ENCODE data around the gene HOPX. TPM values are rescaled to one million over a fixed set of nuclear protein-coding genes. Genes with fewer than 3 reads are reported as not detected.

The HOPX gene
- total and polyA plus RNA-seq, 2 of the 8 experiments (the other 6 are each of a cell fraction or from before 2014, with no cell fraction given), result not detected

- DNase-seq (ENCODE audit: low read depth in 1 of 2, low spot score in 2 of 2) (no peak), FAIRE-seq (no peak)
- Histone ChIP-seq H3K9ac (replicated peaks in 1 of 4; ENCODE audit: extremely low read depth in 1 of 4, low read depth in 3 of 4, low read length in 3 of 4) (no peak overlapping the region), H4K91ac (replicated peaks; ENCODE audit: insufficient read length, low read length) (no peak overlapping the region), H4K5ac (ENCODE audit: insufficient read length, low read depth, low read length) (no peak overlapping the region), H4K20me1 (replicated peaks in 1 of 2; ENCODE audit: control insufficient read depth in 1 of 2, insufficient read depth in 2 of 2, low read length in 2 of 2) (no peaks in the 10 kb centered on the region), H2AK5ac (ENCODE audit: low read depth, low read length) (no peak overlapping the region), H3K27me3 (replicated peaks in 1 of 4; ENCODE audit: control insufficient read depth in 3 of 4, extremely low read depth in 1 of 4, insufficient read depth in 3 of 4, low read length in 3 of 4) (no peaks in the 10 kb centered on the region), H2BK5ac (ENCODE audit: low read depth, low read length) (no peak overlapping the region), H2BK15ac (ENCODE audit: low read length) (no peak overlapping the region), H3K18ac (ENCODE audit: extremely low read depth, low read length) (no peak overlapping the region), H3K4me2 (ENCODE audit: insufficient read depth in 1 of 2, low read depth in 2 of 2, low read length in 2 of 2) (no peak overlapping the region), H2AFZ (ENCODE audit: low read length) (no peak overlapping the region), H3K23ac (ENCODE audit: insufficient read length) (no peak overlapping the region), H2BK12ac (ENCODE audit: low read depth, low read length) (no peak overlapping the region), H3K27ac (ENCODE audit: low read depth, low read length) (no peak overlapping the region), H3K14ac (ENCODE audit: insufficient read length) (no peak overlapping the region), H3K79me2 (ENCODE audit: control insufficient read depth in 1 of 2, insufficient read depth in 2 of 2, low read length in 2 of 2) (no peaks in the 10 kb centered on the region), H3K56ac (replicated peaks; ENCODE audit: insufficient read length, low read depth, low read length) (no peak overlapping the region), H2BK120ac (replicated peaks; ENCODE audit: low read depth, low read length) (no peak overlapping the region), H3K4ac (replicated peaks; ENCODE audit: insufficient read length, low read depth, low read length) (no peak overlapping the region), H4K8ac (ENCODE audit: extremely low read depth, insufficient read depth, low read length) (no peak overlapping the region), H3K4me1 (replicated peaks in 1 of 4; ENCODE audit: control insufficient read depth in 3 of 4, insufficient read depth in 4 of 4, low read length in 3 of 4) (no peaks in the 10 kb centered on the region), H3K9me3 (ENCODE audit: insufficient read depth in 2 of 2, low read depth in 1 of 2, low read length in 1 of 2) (no peaks in the 10 kb centered on the region), H3K4me3 (ENCODE audit: extremely low read depth in 1 of 4, insufficient read depth in 2 of 4, low read depth in 3 of 4, low read length in 4 of 4) (no peak overlapping the region), H3K23me2 (ENCODE audit: low read depth, low read length) (no peaks in the 10 kb centered on the region; the same call in 1 of the 2 replicates), H3K36me3 (ENCODE audit: control insufficient read depth in 2 of 4, insufficient read depth in 4 of 4, low read length in 3 of 4) (no peaks in the 10 kb centered on the region), H2BK20ac (ENCODE audit: low read length) (no peak overlapping the region), H3K79me1 (ENCODE audit: low read depth, low read length) (no peaks in the 10 kb centered on the region)
- POLR2A ChIA-PET (ENCODE audit: partially characterized antibody), result interaction anchor here (1.0 kb wide), 1 partner anchor 12 kb away, joined by 3 read pairs; no protein-coding TSS in a partner anchor
- CTCF ChIA-PET (ENCODE audit: partially characterized antibody), result interaction anchor here (0.7 to 2.8 kb wide), 4 partner anchors 32 to 106 kb away, joined by 4 to 11 read pairs (median 8); no protein-coding TSS in a partner anchor
- WGBS, 2 experiments (ENCODE audit: extremely low coverage in 1 of 2, insufficient coverage in 1 of 2, insufficient read length in 1 of 2, insufficient replicate concordance in 2 of 2, low coverage in 1 of 2, low lambda C conversion rate in 2 of 2, missing lambda C conversion rate in 1 of 2), result 93% methylated on average over 5 of the region's 5 CpGs; no CpG with 5 or more reads in 1 of the 2 experiments
- TF ChIP-seq MAFK (IDR thresholded peaks at IDR 0.05; ENCODE audit: low read depth, low read length), result no peak
- TF ChIP-seq RAD21 (IDR thresholded peaks at IDR 0.05 in 1 of 2, conservative IDR thresholded peaks at IDR 0.05 in 1 of 2; ENCODE audit: low read depth in 2 of 2, low read length in 2 of 2), result no peak
- no peak for TF ChIP-seq MAX (IDR thresholded peaks at IDR 0.05)
- TF ChIP-seq, protein P1, sequence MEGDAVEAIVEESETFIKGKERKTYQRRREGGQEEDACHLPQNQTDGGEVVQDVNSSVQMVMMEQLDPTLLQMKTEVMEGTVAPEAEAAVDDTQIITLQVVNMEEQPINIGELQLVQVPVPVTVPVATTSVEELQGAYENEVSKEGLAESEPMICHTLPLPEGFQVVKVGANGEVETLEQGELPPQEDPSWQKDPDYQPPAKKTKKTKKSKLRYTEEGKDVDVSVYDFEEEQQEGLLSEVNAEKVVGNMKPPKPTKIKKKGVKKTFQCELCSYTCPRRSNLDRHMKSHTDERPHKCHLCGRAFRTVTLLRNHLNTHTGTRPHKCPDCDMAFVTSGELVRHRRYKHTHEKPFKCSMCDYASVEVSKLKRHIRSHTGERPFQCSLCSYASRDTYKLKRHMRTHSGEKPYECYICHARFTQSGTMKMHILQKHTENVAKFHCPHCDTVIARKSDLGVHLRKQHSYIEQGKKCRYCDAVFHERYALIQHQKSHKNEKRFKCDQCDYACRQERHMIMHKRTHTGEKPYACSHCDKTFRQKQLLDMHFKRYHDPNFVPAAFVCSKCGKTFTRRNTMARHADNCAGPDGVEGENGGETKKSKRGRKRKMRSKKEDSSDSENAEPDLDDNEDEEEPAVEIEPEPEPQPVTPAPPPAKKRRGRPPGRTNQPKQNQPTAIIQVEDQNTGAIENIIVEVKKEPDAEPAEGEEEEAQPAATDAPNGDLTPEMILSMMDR (IDR thresholded peaks at IDR 0.05; ENCODE audit: control extremely low read depth in 1 of 3, insufficient read depth in 1 of 3, low read depth in 1 of 3, low read length in 3 of 3), result no peak
- TF ChIP-seq CBX8 (IDR thresholded peaks at IDR 0.05; ENCODE audit: borderline replicate concordance, low read depth, low read length), result no peak
- no peak for TF ChIP-seq TEAD4 (IDR thresholded peaks at IDR 0.05; ENCODE audit: low read depth, low read length)
- no peak for TF ChIP-seq TCF12 (IDR thresholded peaks at IDR 0.05; ENCODE audit: low read depth, low read length)
- TF ChIP-seq SAP30 (IDR thresholded peaks at IDR 0.05; ENCODE audit: insufficient read depth, insufficient replicate concordance, low read length), result no peak
- no peak for TF ChIP-seq TAF7 (optimal IDR thresholded peaks at IDR 0.05; ENCODE audit: borderline replicate concordance, low read depth, low read length)
- TF ChIP-seq EP300 (IDR thresholded peaks at IDR 0.05; ENCODE audit: borderline replicate concordance in 1 of 2, low read depth in 2 of 2, low read length in 2 of 2), result no peak
These were observed 49.0 kb upstream of the HOPX start for GRCh38 chr4:56730097-56730496.

Measured in H1 (cell line).